Measurements from ENCODE around the gene RBM3. TPM values are rescaled to one million over a fixed set of nuclear protein-coding genes. Genes with fewer than 3 reads are reported as not detected.
"Not testable (repeated sequence)": the region's sequence is repeated elsewhere in the genome, so short reads cannot be mapped to it uniquely, and the experiment has no call there.

RBM3 gene
- 121 and 348 TPM in 2 replicates for total RNA-seq

DNA sequence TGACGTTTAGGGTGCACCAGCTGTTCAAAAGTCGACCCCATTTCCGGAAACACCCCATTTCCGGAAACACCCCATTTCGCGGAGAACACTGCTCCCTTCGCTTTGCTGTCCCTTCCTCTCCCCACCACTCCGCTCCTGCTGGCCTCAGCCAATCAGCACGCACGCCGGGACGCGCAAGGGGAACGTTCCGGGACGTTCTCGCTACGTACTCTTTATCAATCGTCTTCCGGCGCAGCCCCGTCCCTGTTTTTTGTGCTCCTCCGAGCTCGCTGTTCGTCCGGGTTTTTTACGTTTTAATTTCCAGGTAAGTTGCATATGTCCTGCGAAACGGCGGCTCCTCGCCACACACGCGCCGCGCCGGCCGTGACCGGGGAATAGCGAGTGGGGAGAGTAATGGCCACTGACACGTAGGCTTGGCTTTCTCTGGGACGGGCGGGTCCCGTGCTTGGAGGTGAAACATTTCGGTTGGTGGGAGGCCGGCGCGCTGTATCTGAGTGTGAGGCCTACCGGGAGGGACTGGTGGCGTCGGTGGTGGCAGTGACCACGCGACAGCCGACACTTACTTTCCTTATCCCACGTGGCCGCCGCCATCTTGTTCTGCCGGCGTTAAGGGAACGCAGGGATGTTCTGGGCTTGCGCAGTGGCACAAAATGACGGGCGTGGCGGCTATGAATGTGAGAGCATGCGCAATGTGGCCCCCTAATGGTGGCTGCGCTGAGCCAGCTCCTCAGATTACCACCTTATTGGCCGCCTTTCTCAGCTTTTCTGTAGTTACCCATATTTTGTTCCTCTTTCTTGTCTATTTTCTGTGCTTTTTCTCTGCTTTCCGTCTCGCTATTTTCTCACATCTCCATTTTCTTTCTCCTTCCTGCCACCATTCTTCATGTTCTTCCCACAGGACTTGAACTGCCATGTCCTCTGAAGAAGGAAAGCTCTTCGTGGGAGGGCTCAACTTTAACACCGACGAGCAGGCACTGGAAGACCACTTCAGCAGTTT, at the start of gene RBM3:
Gene RBM3, plus strand, starts transcription at position 215 of the 997 bp plus-strand sequence. Its CDS starts 697 bp downstream, at position 912.
- H3K4me3 ChIP-seq (ENCODE audit: low read depth, low read length) = peak within 1 kb of the TSS; percentile 90
- peak; percentile 95 for DNase-seq (ENCODE audit: low read depth)
- peak; percentile 30 for TF ChIP-seq CTCF (IDR thresholded peaks at IDR 0.05; ENCODE audit: insufficient read depth, low read depth, low read length)

DNA sequence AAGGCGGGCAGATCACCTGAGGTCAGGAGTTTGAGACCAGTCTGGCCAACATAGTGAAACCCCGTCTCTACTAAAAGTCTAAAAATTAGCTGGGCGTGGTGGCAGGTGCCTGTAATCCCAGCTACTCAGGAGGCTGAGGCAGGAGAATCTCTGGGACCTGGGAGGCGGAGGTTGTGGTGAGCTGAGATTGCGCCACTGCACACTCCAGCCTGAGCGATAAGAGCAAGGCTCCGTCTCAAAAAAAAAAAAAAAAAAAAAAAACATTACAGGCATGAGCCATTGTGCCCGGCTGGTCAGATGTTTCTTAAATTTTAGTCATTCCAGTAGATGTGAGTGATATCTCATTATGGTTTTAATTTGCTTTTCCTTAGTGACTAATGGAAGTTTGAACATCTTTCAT, 48.4 kb upstream of the RBM3 start:
- H3K4me3 ChIP-seq (ENCODE audit: low read depth, low read length); DNase-seq (ENCODE audit: low read depth): not testable (repeated sequence)

DNA sequence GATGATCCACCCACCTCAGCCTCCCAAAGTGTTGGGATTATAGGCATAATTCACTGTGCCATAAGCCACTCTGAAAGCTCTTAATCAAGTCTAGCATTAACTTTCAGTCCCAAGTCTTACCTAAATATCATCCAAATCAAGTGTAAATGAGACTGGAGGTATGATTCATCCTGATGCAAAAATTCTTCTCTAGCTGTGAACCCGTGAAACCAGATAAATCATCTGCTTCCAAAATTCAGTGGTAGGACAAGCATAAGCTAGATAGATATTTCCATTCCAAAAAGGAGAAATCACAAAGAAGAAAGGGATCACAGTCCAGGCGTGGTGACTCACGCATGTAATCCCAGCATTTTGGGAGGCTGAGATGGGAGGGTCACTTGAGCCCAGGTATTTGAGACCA, 43.5 kb upstream of the RBM3 start:
- DNase-seq (ENCODE audit: low read depth) = no peak
- TF ChIP-seq CTCF (IDR thresholded peaks at IDR 0.05; ENCODE audit: insufficient read depth, low read depth, low read length) = no peak
- H3K4me3 ChIP-seq (ENCODE audit: low read depth, low read length) = no peak overlapping the region

DNA sequence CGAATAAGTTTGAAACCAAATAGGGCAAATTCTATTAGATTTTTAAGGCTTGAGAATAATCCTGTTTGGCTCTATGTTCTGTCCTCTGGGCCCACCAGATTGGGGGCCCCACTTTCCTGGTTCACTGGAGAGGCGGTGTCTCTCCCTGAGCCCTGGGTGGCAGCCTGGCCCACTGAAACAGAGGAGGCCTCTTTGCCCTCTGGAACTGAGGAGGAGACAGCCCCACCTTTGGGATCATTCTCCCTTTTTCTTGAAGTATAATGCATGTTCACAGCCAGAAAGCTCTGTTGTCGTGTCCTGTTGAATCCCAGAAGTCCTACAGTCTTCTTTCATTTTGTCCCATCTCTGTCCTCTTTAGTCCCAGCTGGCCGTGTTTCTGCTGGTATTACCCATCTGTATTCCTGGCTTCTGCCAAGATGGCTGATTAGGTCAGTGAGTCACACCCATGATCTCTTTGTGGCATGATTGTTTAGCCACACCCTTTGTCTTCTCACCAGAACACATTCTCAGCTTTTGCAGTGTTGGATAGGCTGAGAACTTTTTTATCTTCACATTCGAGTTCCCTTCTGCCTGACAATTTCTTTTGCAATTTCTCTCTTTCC, 42.8 kb upstream of the RBM3 start:
- no peak for TF ChIP-seq CTCF (IDR thresholded peaks at IDR 0.05; ENCODE audit: insufficient read depth, low read depth, low read length)

DNA sequence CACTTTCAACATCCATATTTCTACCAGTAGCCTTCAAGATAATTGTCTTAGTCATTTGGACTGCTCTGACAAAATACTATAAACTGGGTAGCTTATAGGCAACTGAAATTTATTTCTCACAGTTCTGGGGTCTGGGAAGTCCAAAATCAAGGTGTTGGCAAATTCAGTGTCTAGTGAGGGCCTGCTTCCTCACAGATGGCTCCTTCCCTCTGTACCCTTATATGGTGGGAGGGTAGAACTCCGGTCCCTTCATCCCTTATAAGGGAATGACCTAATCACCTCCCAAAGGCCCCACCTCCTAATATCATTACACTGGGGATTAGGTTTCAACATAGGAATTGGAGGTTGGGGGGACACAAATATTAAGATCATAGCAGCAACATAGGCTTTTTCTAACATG, 42.1 kb upstream of the RBM3 start:
- H3K4me3 ChIP-seq (ENCODE audit: low read depth, low read length) = no peak overlapping the region
- TF ChIP-seq CTCF (IDR thresholded peaks at IDR 0.05; ENCODE audit: insufficient read depth, low read depth, low read length) = no peak
- no peak for DNase-seq (ENCODE audit: low read depth)

More for the DNA sequence above, 42.8 kb upstream of the RBM3 start:
- DNase-seq (ENCODE audit: low read depth) = peak; percentile 66
- no peak overlapping the region for H3K4me3 ChIP-seq (ENCODE audit: low read depth, low read length)

DNA sequence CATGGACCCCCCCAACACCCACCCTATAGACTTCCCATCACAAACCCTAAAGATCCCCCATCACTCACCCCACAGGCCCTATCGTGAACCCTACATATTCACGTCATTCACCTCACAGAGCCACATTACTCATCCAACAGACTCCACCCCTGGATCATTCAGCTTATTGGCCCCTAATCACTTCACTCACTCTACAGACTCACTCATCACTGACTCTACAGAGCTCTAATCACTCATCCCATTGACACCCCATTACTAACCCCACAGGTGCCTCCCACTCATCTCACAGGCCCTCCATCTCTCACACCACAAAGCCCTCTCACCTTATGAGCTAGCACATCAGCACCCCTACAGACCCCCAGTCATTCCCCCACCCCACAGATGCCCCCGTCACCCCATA, 41.1 kb upstream of the RBM3 start:
- H3K4me3 ChIP-seq (ENCODE audit: low read depth, low read length) = no peak overlapping the region
- DNase-seq (ENCODE audit: low read depth) = no peak
- TF ChIP-seq CTCF (IDR thresholded peaks at IDR 0.05; ENCODE audit: insufficient read depth, low read depth, low read length) = no peak

DNA sequence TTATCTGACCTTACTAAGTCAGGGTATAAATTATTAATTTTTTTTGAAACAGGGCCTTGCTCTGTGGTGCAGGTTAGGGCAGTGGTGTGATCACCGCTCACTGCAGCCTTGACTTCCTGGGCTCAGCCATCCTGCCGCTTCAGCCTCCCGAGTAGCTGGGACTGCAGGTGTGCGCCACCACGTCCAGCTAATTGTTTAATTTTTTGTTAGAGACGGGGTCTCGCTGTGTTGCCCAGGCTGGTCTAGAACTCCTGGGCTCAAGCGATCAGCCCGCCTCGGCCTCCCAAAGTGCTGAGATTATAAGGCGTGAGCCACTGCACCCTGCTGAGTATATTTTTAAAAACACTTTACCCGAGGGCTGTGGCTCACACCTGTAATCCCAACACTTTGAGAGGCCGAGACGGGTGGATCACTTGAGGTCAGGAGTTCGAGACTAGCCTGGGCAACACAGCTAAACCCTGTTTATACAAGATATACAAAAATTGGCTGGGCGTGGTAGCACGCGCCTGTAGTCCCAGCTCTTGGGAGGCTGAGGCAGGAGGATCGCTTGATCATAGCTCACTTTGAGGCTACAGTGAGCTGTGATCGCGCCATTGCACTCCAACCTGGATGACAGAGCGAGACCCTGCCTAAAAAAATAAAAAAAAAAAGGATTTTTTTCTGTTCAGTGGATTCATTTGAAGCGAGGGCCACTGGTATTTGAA, 35.5 kb upstream of the RBM3 start:
- no peak for DNase-seq (ENCODE audit: low read depth)
- TF ChIP-seq CTCF (IDR thresholded peaks at IDR 0.05; ENCODE audit: insufficient read depth, low read depth, low read length) = no peak
- H3K4me3 ChIP-seq (ENCODE audit: low read depth, low read length) = peak overlapping the region; percentile 9
